K562 (cell line): ENCODE data around the gene LRP6. TPM values are rescaled to one million over a fixed set of nuclear protein-coding genes. Genes with fewer than 3 reads are reported as not detected.

Source experiments
- ATAC-seq: fragments of 200-7000 bp; cut with Tn5 transposase; 3 replicates; pipeline ENCODE4 v1.9.1; 2020; ENCODE audit warnings: moderate library complexity
- BruUV-seq: library from RNA; stranded (reverse); fragments of 400-500 nt; replicated peaks from 2 replicates; lab custom pipeline; 2021; lab: Mats Ljungman, UMichigan
- CTCF ChIA-PET: fragments of 300-600 bp; formaldehyde crosslinking; extraction: SDS; loops from one replicate; lab custom pipeline; 2021; ENCODE audit warnings: low intra/inter-chr PET ratio; lab: Yijun Ruan, JAX
- POLR2A ChIA-PET: fragments of 300-600, 350-650 bp; sonication (Branson Sonifier 250); formaldehyde crosslinking; extraction: SDS; loops from one replicate; lab custom pipeline; 2021; ENCODE audit warnings: antibody characterized with exemption, inconsistent platforms; lab: Yijun Ruan, JAX
- DNase-seq, 4 experiments: peaks; one replicate each; pipeline versions ENCODE4 v3.0.0 to v3.0.0-alpha.2; 2011 to 2018; ENCODE audit warnings: low spot score in 3 of 4, mixed read lengths in 3 of 4; ENCODE audit errors: extremely low read depth in 1 of 4
- FAIRE-seq: peaks from 2 replicates; lab custom pipeline; 2011; peaks lifted over from hg19 to GRCh38; lab: Jason Lieb, UNC
- H2AFZ ChIP-seq: 2 replicates; pipeline ENCODE4 v1.6.0; 2011; ENCODE audit warnings: low read depth, low read length, control low read depth, inconsistent platforms
- H3K27ac ChIP-seq: fragments of 200-600 bp; 3 replicates; pipeline ENCODE4 v1.8.0; 2011; ENCODE audit warnings: low read depth, mild to moderate bottlenecking, control low read depth, inconsistent platforms, low read length, moderate library complexity, mixed read lengths; ENCODE audit errors: extremely low read depth
- H3K27me3 ChIP-seq, 2 experiments: fragments of 300-600 bp in 1 of 2; 2 replicates in 1 of 2; 3 replicates in 1 of 2; pipeline versions ENCODE4 v1.6.0 to v1.8.0; 2011; ENCODE audit warnings: inconsistent platforms in 2 of 2, low read length in 2 of 2, mild to moderate bottlenecking in 1 of 2, mixed read lengths in 1 of 2, moderate library complexity in 1 of 2; ENCODE audit not compliant: control insufficient read depth in 2 of 2, insufficient read depth in 2 of 2
- H3K36me3 ChIP-seq: fragments of 300-600 bp; 3 replicates; pipeline ENCODE4 v1.8.0; 2011; ENCODE audit warnings: mild to moderate bottlenecking, low read length, inconsistent platforms; ENCODE audit not compliant: control insufficient read depth, insufficient read depth
- H3K4me1 ChIP-seq, 2 experiments: fragments of 200-600 bp in 1 of 2; replicated peaks in 1 of 2; 2 replicates in 1 of 2; 3 replicates in 1 of 2; pipeline versions ENCODE4 v1.5.1 to v1.8.0; 2011; ENCODE audit warnings: inconsistent platforms in 2 of 2, low read length in 2 of 2, mild to moderate bottlenecking in 1 of 2, mixed read lengths in 1 of 2, moderate library complexity in 1 of 2; ENCODE audit not compliant: control insufficient read depth in 2 of 2, insufficient read depth in 2 of 2
- H3K4me2 ChIP-seq: 2 replicates; pipeline ENCODE4 v1.6.1; 2011; ENCODE audit warnings: low read length, control low read depth, inconsistent platforms, mixed read lengths; ENCODE audit not compliant: insufficient read depth
- H3K4me3 ChIP-seq: fragments of 200-600 bp; sonication (generic), shearing (Covaris generic); 2 replicates; pipeline ENCODE4 v1.5.1; 2016; ENCODE audit warnings: control low read depth, inconsistent platforms
- H3K79me2 ChIP-seq: fragments of 200-600 bp; 3 replicates; pipeline ENCODE4 v1.8.0; 2011; ENCODE audit warnings: low read length, inconsistent platforms; ENCODE audit not compliant: control insufficient read depth, insufficient read depth
- H3K9ac ChIP-seq, 2 experiments: 2 replicates each; pipeline versions ENCODE4 v1.6.0 to v1.6.1; 2011; ENCODE audit warnings: low read depth in 2 of 2, low read length in 2 of 2, control low read depth in 1 of 2, inconsistent platforms in 1 of 2, mild to moderate bottlenecking in 1 of 2, mixed read lengths in 1 of 2; ENCODE audit not compliant: insufficient read depth in 1 of 2
- H3K9me1 ChIP-seq: one replicate; pipeline ENCODE4 v1.6.0; 2011; ENCODE audit warnings: inconsistent platforms, mild to moderate bottlenecking, low read length, moderate library complexity; ENCODE audit not compliant: control insufficient read depth, insufficient read depth
- H3K9me3 ChIP-seq: replicated peaks from 2 replicates; pipeline ENCODE4 v1.5.1; 2011; ENCODE audit warnings: low read depth, low read length, inconsistent platforms; ENCODE audit not compliant: control insufficient read depth, insufficient read depth
- H4K20me1 ChIP-seq: replicated peaks from 2 replicates; pipeline ENCODE4 v1.6.1; 2011; ENCODE audit warnings: low read length, inconsistent platforms, mixed read lengths; ENCODE audit not compliant: control insufficient read depth, insufficient read depth
- CBX8 ChIP-seq: fragments of 200-600 bp; sonication (generic); IDR thresholded peaks from 2 replicates; pipeline ENCODE4 v1.6.1; 2012; ENCODE audit warnings: borderline replicate concordance, mixed run types, low read depth, mild to moderate bottlenecking, moderate library complexity, mixed read lengths, low read length, control low read depth, inconsistent platforms; ENCODE audit not compliant: poor library complexity, severe bottlenecking; ENCODE audit errors: extremely low read depth
- FOSL1 ChIP-seq: fragments of 200-800 bp; sonication (Bioruptor generic); conservative IDR thresholded peaks from 2 replicates; pipeline ENCODE4 v1.6.1; 2016; ENCODE audit warnings: missing genetic modification characterization, missing compliant biosample characterization
- FOXM1 ChIP-seq, 2 experiments: fragments of 450-650 bp in 1 of 2; sonication (generic) in 1 of 2; formaldehyde crosslinking in 1 of 2; IDR thresholded peaks; 2 replicates each; pipeline versions ENCODE4 v1.6.1 to v1.9.0; 2017 to 2022; ENCODE audit warnings: low read depth in 2 of 2, mild to moderate bottlenecking in 2 of 2, missing genetic modification reagents in 1 of 2, moderate library complexity in 1 of 2
- MTA1 ChIP-seq: fragments of 450-650 bp; IDR thresholded peaks from 2 replicates; pipeline ENCODE4 v1.6.1; 2017; ENCODE audit warnings: borderline replicate concordance
- SP1 ChIP-seq: sonication (generic); formaldehyde crosslinking; IDR thresholded peaks from 2 replicates; pipeline ENCODE4 v1.8.1; 2022; ENCODE audit warnings: mild to moderate bottlenecking, missing genetic modification reagents
- STAG1 ChIP-seq: sonication (generic); formaldehyde crosslinking; IDR thresholded peaks from 2 replicates; pipeline ENCODE4 v1.5.0; 2020; ENCODE audit warnings: missing genetic modification reagents, borderline replicate concordance
- ZBTB26 ChIP-seq: fragments of 450-650 bp; formaldehyde crosslinking; IDR thresholded peaks from 2 replicates; pipeline ENCODE4 v1.4.0; 2022; ENCODE audit warnings: missing genetic modification characterization
- ZNF133 ChIP-seq: fragments of 250-450 bp; sonication (Bioruptor Pico); IDR thresholded peaks from 2 replicates; pipeline ENCODE4 v1.4.0; 2020; ENCODE audit warnings: mild to moderate bottlenecking
- WGBS: fragments of 100-300 bp; shearing (Covaris generic); methylation state at CpG from one replicate; pipeline ENCODE4 v1.1.6; 2016; ENCODE audit warnings: low coverage, mixed read lengths; ENCODE audit not compliant: insufficient coverage; ENCODE audit errors: missing lambda C conversion rate; 5-methylcytosine and 5-hydroxymethylcytosine counted together
- in situ Hi-C: fragments of 300-500 bp; cut with MboI; formaldehyde crosslinking; loops from 4 replicates; pipeline ENCODE4 v1.15.0; 2018; ENCODE audit warnings: inconsistent platforms, mixed read lengths
- intact Hi-C: fragments of 100-400 bp; cut with micrococcal nuclease; formaldehyde crosslinking; loops from 2 replicates; pipeline ENCODE4 v1.14.2; 2022
- polyA plus RNA-seq, 8 experiments: library from polyadenylated mRNA; depleted of rRNA in 4 of 8; stranded (reverse) in 5 of 8; unstranded in 3 of 8; fragments of >200 nt; fragmentation: Nextera tagmentation in 2 of 8; fragmentation: Illumina TruSeq in 1 of 8; extraction: Ambion mirVana in 2 of 8; extraction: Trizol in 1 of 8; gene quantifications; 2 replicates each; pipeline versions ENCODE4 v1.2.1 to v1.2.3, GENCODE V29; 2011 to 2014; ENCODE audit warnings: inconsistent platforms in 1 of 8, missing spikeins in 1 of 8
- total RNA-seq, 7 experiments: library from RNA; depleted of rRNA in 6 of 7; stranded (reverse); fragments of >200 nt in 6 of 7; fragmentation: Illumina TruSeq in 2 of 7; extraction: Trizol in 2 of 7; gene quantifications; 2 replicates each; pipeline versions ENCODE4 v1.2.1 to v1.2.3, GENCODE V29; 2011 to 2021; ENCODE audit warnings: low replicate concordance in 1 of 7

Gene LRP6
- total and polyA plus RNA-seq, 9 of the 15 experiments (the other 6 are each of a cell fraction or from before 2014, with no cell fraction given), result 3.0 to 17.0 (median 10.8) TPM

- no peak for ATAC-seq
- in situ Hi-C loops, result no loop called here
These were observed 168.2 kb downstream of the LRP6 start for GRCh38 chr12:12098691-12099015.

More at GRCh38 chr12:12098691-12099015, 168.2 kb downstream of the LRP6 start:
- DNase-seq (no peak), FAIRE-seq (no peak)
- H4K20me1 ChIP-seq, result no peaks in the 10 kb centered on the region
- WGBS, result 86% methylated on average over 3 of the region's 3 CpGs
- no peak overlapping the region for H2AFZ ChIP-seq
- H3K27me3 ChIP-seq, result no peaks in the 10 kb centered on the region
- POLR2A ChIA-PET, result no interaction called here
- peaks cover 0 to 4% of the 10 kb centered on the region in 2 experiments; a peak in 2 of 5 replicates for H3K4me1 ChIP-seq
- no TSS peak for BruUV-seq
- H3K79me2 ChIP-seq, result no peaks in the 10 kb centered on the region
- H3K4me2 ChIP-seq, result no peak overlapping the region
- TF ChIP-seq FOSL1 (no peak), FOXM1 (IDR thresholded peaks at IDR 0.05; ENCODE audit: low read depth) (no peak), FOXM1 (CRISPR knock-in tag; IDR thresholded peaks at IDR 0.05; ENCODE audit: low read depth) (no peak), CBX8 (no peak), SP1 (CRISPR knock-in tag) (no peak), MTA1 (no peak), STAG1 (CRISPR knock-in tag) (no peak), ZNF133 (CRISPR knock-in tag) (no peak), ZBTB26 (CRISPR knock-in tag) (no peak)
- TF ChIP-seq, all 486 proteins: peak for 0
- intact Hi-C loops, result no loop called here
- Histone ChIP-seq H3K4me3 (no peak overlapping the region), H3K9me3 (no peaks in the 10 kb centered on the region), H3K27ac (no peak overlapping the region), H3K9me1 (no peaks in the 10 kb centered on the region), H3K9ac (no peak overlapping the region), H3K36me3 (no peaks in the 10 kb centered on the region)
- CTCF ChIA-PET, result interaction anchor here (0.7 kb wide), 1 partner anchor 47 kb away, joined by 3 read pairs; no protein-coding TSS in a partner anchor
